GM23248 (cell line): ENCODE results near the gene BRAT1. TPM values are rescaled to one million over a fixed set of nuclear protein-coding genes. Genes with fewer than 3 reads are reported as not detected.
A peak's percentile ranks its signal among the peaks of the same experiment; 100 is the strongest.

ENCODE experiments used
- DNase-seq: peaks from one replicate; pipeline ENCODE4 v3.0.0-alpha.2; 2015
- H2AFZ ChIP-seq: fragments of 200-600 bp; sonication (generic); 2 replicates; pipeline ENCODE4 v1.6.1; 2016; ENCODE audit warnings: antibody characterized with exemption
- H3F3A ChIP-seq: fragments of 200-600 bp; sonication (generic); 2 replicates; pipeline ENCODE4 v1.6.1; 2016; ENCODE audit warnings: mild to moderate bottlenecking, antibody characterized with exemption, mixed run types; ENCODE audit not compliant: insufficient read depth
- H3K27ac ChIP-seq: fragments of 200-600 bp; sonication (generic); 2 replicates; pipeline ENCODE4 v1.5.1; 2016; ENCODE audit warnings: mild to moderate bottlenecking
- H3K27me3 ChIP-seq: fragments of 200-600 bp; sonication (generic); replicated peaks from 2 replicates; pipeline ENCODE4 v1.6.1; 2016; ENCODE audit warnings: mild to moderate bottlenecking; ENCODE audit not compliant: insufficient read depth
- H3K36me3 ChIP-seq: fragments of 200-600 bp; sonication (generic); 2 replicates; pipeline ENCODE4 v1.6.1; 2016; ENCODE audit warnings: low read depth, mild to moderate bottlenecking
- H3K4me1 ChIP-seq: fragments of 200-600 bp; sonication (generic); 2 replicates; pipeline ENCODE4 v1.6.1; 2016; ENCODE audit warnings: mild to moderate bottlenecking; ENCODE audit not compliant: insufficient read depth
- H3K4me2 ChIP-seq: fragments of 200-600 bp; sonication (generic); one replicate; pipeline ENCODE4 v1.6.1; 2016; ENCODE audit warnings: mild to moderate bottlenecking; ENCODE audit not compliant: unreplicated experiment
- H3K4me3 ChIP-seq: fragments of 200-600 bp; sonication (generic); 2 replicates; pipeline ENCODE4 v1.5.1; 2016; ENCODE audit warnings: mild to moderate bottlenecking
- H3K79me2 ChIP-seq: fragments of 200-600 bp; sonication (generic); 2 replicates; pipeline ENCODE4 v1.6.1; 2016; ENCODE audit warnings: mild to moderate bottlenecking; ENCODE audit not compliant: insufficient read depth
- H3K9ac ChIP-seq: fragments of 200-600 bp; sonication (generic); 2 replicates; pipeline ENCODE4 v1.6.1; 2016; ENCODE audit warnings: mild to moderate bottlenecking
- H3K9me2 ChIP-seq: fragments of 200-600 bp; sonication (generic); 2 replicates; pipeline ENCODE4 v1.6.1; 2016; ENCODE audit warnings: mixed run types, mild to moderate bottlenecking, moderate library complexity; ENCODE audit not compliant: insufficient read depth
- H3K9me3 ChIP-seq: fragments of 200-600 bp; sonication (generic); one replicate; pipeline ENCODE4 v1.6.1; 2017; ENCODE audit warnings: low read depth
- H4K20me1 ChIP-seq: fragments of 200-600 bp; sonication (generic); 2 replicates; pipeline ENCODE4 v1.6.0; 2016; ENCODE audit not compliant: insufficient read depth
- EZH2 ChIP-seq: fragments of 200-600 bp; sonication (generic); IDR thresholded peaks from 2 replicates; pipeline ENCODE4 v1.6.1; 2018; ENCODE audit warnings: antibody characterized with exemption, mild to moderate bottlenecking; ENCODE audit not compliant: insufficient read depth, poor library complexity, severe bottlenecking
- EZH2phosphoT487 ChIP-seq: fragments of 200-600 bp; sonication (generic); IDR thresholded peaks from 2 replicates; pipeline ENCODE4 v1.6.1; 2018; ENCODE audit warnings: antibody characterized with exemption, moderate library complexity, mild to moderate bottlenecking, low read depth; ENCODE audit not compliant: insufficient read depth
- WGBS, 2 experiments: methylation state at CpG; one replicate each; pipeline ENCODE4 v1.1.6; 2015 to 2017; ENCODE audit warnings: low lambda C conversion rate in 2 of 2, low coverage in 1 of 2; ENCODE audit errors: missing lambda C conversion rate in 2 of 2; 5-methylcytosine and 5-hydroxymethylcytosine counted together
- in situ Hi-C: fragments of 300-500 bp; cut with MboI; formaldehyde crosslinking; loops from 2 replicates; pipeline ENCODE4 v1.15.0; 2020
- polyA plus RNA-seq: library from polyadenylated mRNA; unstranded; fragments of >200 nt; fragmentation: Nextera tagmentation; extraction: Ambion mirVana; gene quantifications from 2 replicates; pipeline ENCODE4 v1.2.1, GENCODE V29; 2016
- total RNA-seq: library from RNA; depleted of rRNA; stranded (reverse); fragments of >200 nt; shearing (Covaris generic); gene quantifications from 2 replicates; pipeline ENCODE4 v1.2.3, GENCODE V29; 2014

The BRAT1 gene
- total and polyA plus RNA-seq, 2 experiments from 2014 or later: 28.6 to 39.7 TPM

DNA sequence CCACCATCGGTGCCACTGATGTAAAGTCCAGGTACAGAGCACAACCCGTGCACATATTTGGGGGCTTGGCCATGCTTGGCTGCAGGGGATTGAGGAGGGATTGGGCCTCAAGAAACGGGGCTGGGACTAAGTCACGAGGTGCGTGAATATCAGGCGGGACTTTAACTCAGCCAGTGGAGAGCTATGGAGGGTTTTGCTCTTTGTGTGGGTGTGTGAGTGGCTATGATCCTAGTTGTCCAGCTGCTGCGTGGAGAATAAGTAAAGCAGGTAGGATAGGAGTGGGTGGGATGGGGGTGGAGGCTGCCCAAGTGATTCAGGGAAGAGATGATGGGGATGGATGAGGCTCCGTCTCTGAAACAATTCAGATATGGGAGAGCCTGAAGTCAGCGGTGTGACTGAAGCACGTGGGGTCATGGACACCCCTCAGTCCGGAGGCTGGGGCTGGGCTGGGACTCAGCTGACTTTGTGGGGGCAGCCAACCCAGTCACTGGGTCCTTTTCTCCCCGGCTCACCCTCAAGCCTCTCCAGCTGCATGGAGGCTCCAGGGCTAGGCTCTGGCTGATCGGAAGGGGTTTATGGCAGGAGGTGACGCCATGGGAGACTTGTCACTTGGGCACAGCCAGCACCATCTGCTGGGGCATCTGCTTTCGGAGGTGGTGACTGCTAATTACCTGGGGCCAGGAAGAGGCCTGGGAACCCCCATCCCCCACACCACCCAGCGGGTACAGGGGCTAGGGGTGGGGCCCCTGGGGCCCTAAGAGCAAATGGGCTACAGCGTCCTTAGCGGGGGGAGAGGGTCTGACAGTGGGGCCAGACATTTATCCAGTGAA lies 37.4 kb downstream of the BRAT1 start:
- no peaks in the 10 kb centered on the region for H3K36me3 ChIP-seq
- peak; percentile 51 for DNase-seq
- no peaks in the 10 kb centered on the region for H3K9me2 ChIP-seq
- peak overlapping the region; percentile 49 for H3K4me2 ChIP-seq
- H3K79me2 ChIP-seq: 0 out of 2 replicates have a peak, but pooled peaks cover 6% of the 10 kb centered on the region
- H3K4me1 ChIP-seq: peaks cover 38% of the 10 kb centered on the region
- H3K27me3 ChIP-seq: no peaks in the 10 kb centered on the region
- H4K20me1 ChIP-seq: no peaks in the 10 kb centered on the region
- no peaks in the 10 kb centered on the region for H3F3A ChIP-seq
- TF ChIP-seq EZH2 (no peak), EZH2phosphoT487 (no peak)
- H3K4me3 ChIP-seq: no peak overlapping the region
- no peak overlapping the region for H3K9ac ChIP-seq
- WGBS, 2 experiments: 73 to 75% methylated on average over 18 of the region's 18 CpGs
- H2AFZ ChIP-seq: no peak overlapping the region
- in situ Hi-C loops: no loop called here
- H3K9me3 ChIP-seq: no peaks in the 10 kb centered on the region
- H3K27ac ChIP-seq: peak overlapping the region; percentile 17; the same call in 1 of the 2 replicates

GRCh38 chr7:2517026-2517425 lies 38.3 kb downstream of the BRAT1 start:
- no peaks in the 10 kb centered on the region for H3F3A ChIP-seq
- no peak overlapping the region for H2AFZ ChIP-seq
- H3K4me3 ChIP-seq: no peak overlapping the region
- H4K20me1 ChIP-seq: no peaks in the 10 kb centered on the region
- H3K79me2 ChIP-seq: 0 out of 2 replicates have a peak, but pooled peaks cover 6% of the 10 kb centered on the region
- TF ChIP-seq EZH2phosphoT487: no peak
- TF ChIP-seq EZH2: no peak
- H3K4me2 ChIP-seq: peak overlapping the region; percentile 49
- peak overlapping the region; percentile 17; the same call in 1 of the 2 replicates for H3K27ac ChIP-seq
- H3K9me2 ChIP-seq: no peaks in the 10 kb centered on the region
- H3K27me3 ChIP-seq: no peaks in the 10 kb centered on the region
- H3K36me3 ChIP-seq: no peaks in the 10 kb centered on the region
- peaks cover 38% of the 10 kb centered on the region for H3K4me1 ChIP-seq
- in situ Hi-C loops: no loop called here
- H3K9me3 ChIP-seq: no peaks in the 10 kb centered on the region
- peak; percentile 96 for DNase-seq
- H3K9ac ChIP-seq: peak overlapping the region; percentile 46
- WGBS, 2 experiments: 1 to 6% methylated on average over 7 to 8 of the region's 8 CpGs

DNA sequence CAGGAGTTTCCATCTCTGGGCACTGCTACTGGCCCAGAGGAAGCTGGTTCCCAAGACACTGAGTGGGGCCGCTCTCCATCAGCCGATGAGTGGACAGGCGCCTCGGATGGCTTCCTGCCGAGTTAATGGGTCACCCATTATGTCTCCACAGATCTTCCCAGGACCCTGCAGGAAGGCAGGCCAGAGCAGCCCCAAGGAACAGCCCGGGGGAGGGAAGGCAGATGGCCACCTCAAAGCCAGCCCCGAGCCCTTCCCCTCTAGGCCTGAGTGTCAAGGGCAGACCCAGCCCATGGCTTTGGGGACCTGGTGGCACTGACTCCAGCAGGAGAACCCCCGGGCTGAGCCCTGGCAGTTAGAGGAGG lies 39.1 kb downstream of the BRAT1 start:
- no peaks in the 10 kb centered on the region for H3K9me3 ChIP-seq
- no peaks in the 10 kb centered on the region for H3K9me2 ChIP-seq
- H3K36me3 ChIP-seq: no peaks in the 10 kb centered on the region
- WGBS, 2 experiments: 88 to 94% methylated on average over 8 of the region's 8 CpGs
- no peak overlapping the region for H3K4me2 ChIP-seq
- 0 out of 2 replicates have a peak, but pooled peaks cover 6% of the 10 kb centered on the region for H3K79me2 ChIP-seq
- no peaks in the 10 kb centered on the region for H3K27me3 ChIP-seq
- in situ Hi-C loops: no loop called here
- no peaks in the 10 kb centered on the region for H3F3A ChIP-seq
- no peak overlapping the region for H2AFZ ChIP-seq
- no peak overlapping the region for H3K27ac ChIP-seq
- H4K20me1 ChIP-seq: no peaks in the 10 kb centered on the region
- H3K9ac ChIP-seq: no peak overlapping the region
- DNase-seq: peak; percentile 31
- TF ChIP-seq EZH2: no peak
- TF ChIP-seq EZH2phosphoT487: no peak
- H3K4me3 ChIP-seq: no peak overlapping the region
- H3K4me1 ChIP-seq: peaks cover 32% of the 10 kb centered on the region

GRCh38 chr7:2515424-2516193 lies 39.7 kb downstream of the BRAT1 start:
- no peak overlapping the region for H3K27ac ChIP-seq

More at GRCh38 chr7:2515424-2516193, 39.7 kb downstream of the BRAT1 start:
- Histone ChIP-seq H3K36me3 (no peaks in the 10 kb centered on the region), H3K9ac (no peak overlapping the region), H3F3A (no peaks in the 10 kb centered on the region), H2AFZ (no peak overlapping the region), H3K9me3 (no peaks in the 10 kb centered on the region), H3K4me3 (no peak overlapping the region), H4K20me1 (no peaks in the 10 kb centered on the region), H3K4me2 (no peak overlapping the region), H3K27me3 (no peaks in the 10 kb centered on the region), H3K79me2 (0 out of 2 replicates have a peak, but pooled peaks cover 4% of the 10 kb centered on the region), H3K4me1 (peaks cover 30% of the 10 kb centered on the region), H3K9me2 (no peaks in the 10 kb centered on the region)
- in situ Hi-C loops: no loop called here
- 90 to 91% methylated on average over 15 of the region's 15 CpGs for WGBS, 2 experiments
- DNase-seq: no peak
- no peak for TF ChIP-seq EZH2phosphoT487
